Trophoblast cell (in vitro differentiated cells and primary cell): ENCODE measurements around the gene PPM1A.

Experiments
- DNase-seq, 2 donors: peaks; one replicate each; pipeline ENCODE4 v3.0.0-alpha.2; 2016
- H2AFZ ChIP-seq: 2 replicates; pipeline ENCODE4 v1.6.1; 2013; ENCODE audit warnings: low read length, moderate library complexity, mild to moderate bottlenecking; ENCODE audit not compliant: insufficient read depth, poor library complexity
- H2AK5ac ChIP-seq: 2 replicates; pipeline ENCODE4 v1.6.1; 2013; ENCODE audit warnings: mild to moderate bottlenecking, low read length
- H2BK120ac ChIP-seq: 2 replicates; pipeline ENCODE4 v1.6.1; 2013; ENCODE audit warnings: low read length, mild to moderate bottlenecking, moderate library complexity; ENCODE audit not compliant: insufficient read depth, poor library complexity
- H2BK12ac ChIP-seq: 2 replicates; pipeline ENCODE4 v1.6.1; 2013; ENCODE audit warnings: mild to moderate bottlenecking, low read length, moderate library complexity
- H2BK5ac ChIP-seq: 2 replicates; pipeline ENCODE4 v1.6.1; 2013; ENCODE audit warnings: low read length, low read depth, moderate library complexity, mild to moderate bottlenecking; ENCODE audit not compliant: poor library complexity
- H3K14ac ChIP-seq: 2 replicates; pipeline ENCODE4 v1.6.1; 2013; ENCODE audit warnings: mild to moderate bottlenecking, low read length
- H3K18ac ChIP-seq: 2 replicates; pipeline ENCODE4 v1.6.1; 2013; ENCODE audit warnings: mild to moderate bottlenecking, low read length
- H3K23ac ChIP-seq: 2 replicates; pipeline ENCODE4 v1.6.1; 2013; ENCODE audit warnings: low read length
- H3K27ac ChIP-seq: 2 replicates; pipeline ENCODE4 v1.5.1; 2013; ENCODE audit warnings: low read depth, mild to moderate bottlenecking, inconsistent platforms, low read length, moderate library complexity
- H3K27me3 ChIP-seq: 2 replicates; pipeline ENCODE4 v1.6.1; 2013; ENCODE audit warnings: inconsistent platforms, mild to moderate bottlenecking, low read length, moderate library complexity; ENCODE audit not compliant: insufficient read depth
- H3K36me3 ChIP-seq, 2 experiments: 1 replicate in 1 of 2; 2 replicates in 1 of 2; pipeline ENCODE4 v1.6.1; 2013; ENCODE audit warnings: low read length in 2 of 2, mild to moderate bottlenecking in 2 of 2, moderate library complexity in 1 of 2; ENCODE audit not compliant: insufficient read depth in 2 of 2, control insufficient read depth in 1 of 2
- H3K4ac ChIP-seq: 2 replicates; pipeline ENCODE4 v1.6.1; 2013; ENCODE audit warnings: low read depth, mild to moderate bottlenecking, low read length, moderate library complexity
- H3K4me1 ChIP-seq, 2 experiments: 1 replicate in 1 of 2; 2 replicates in 1 of 2; pipeline ENCODE4 v1.6.1; 2013; ENCODE audit warnings: low read length in 2 of 2, mild to moderate bottlenecking in 2 of 2, moderate library complexity in 1 of 2; ENCODE audit not compliant: insufficient read depth in 2 of 2, control insufficient read depth in 1 of 2
- H3K4me2 ChIP-seq: 2 replicates; pipeline ENCODE4 v1.6.1; 2013; ENCODE audit warnings: inconsistent platforms, mild to moderate bottlenecking, low read length, moderate library complexity
- H3K4me3 ChIP-seq: 2 replicates; pipeline ENCODE4 v1.5.1; 2013; ENCODE audit warnings: mild to moderate bottlenecking, low read depth, low read length, inconsistent platforms
- H3K79me1 ChIP-seq: one replicate; pipeline ENCODE4 v1.6.1; 2013; ENCODE audit warnings: low read length
- H3K79me2 ChIP-seq: 2 replicates; pipeline ENCODE4 v1.6.1; 2013; ENCODE audit warnings: low read length, mild to moderate bottlenecking; ENCODE audit not compliant: control insufficient read depth, insufficient read depth, poor library complexity
- H3K9ac ChIP-seq: 2 replicates; pipeline ENCODE4 v1.6.1; 2013; ENCODE audit warnings: mild to moderate bottlenecking, low read length
- H3K9me3 ChIP-seq: 2 replicates; pipeline ENCODE4 v1.6.1; 2013; ENCODE audit warnings: low read depth, mild to moderate bottlenecking, control low read depth, inconsistent platforms, low read length; ENCODE audit not compliant: insufficient read depth
- H4K12ac ChIP-seq: 2 replicates; pipeline ENCODE4 v1.6.1; 2013; ENCODE audit warnings: low read depth, mild to moderate bottlenecking, low read length, moderate library complexity
- H4K8ac ChIP-seq: 2 replicates; pipeline ENCODE4 v1.6.1; 2013; ENCODE audit warnings: low read depth, mild to moderate bottlenecking, low read length, moderate library complexity
- H4K91ac ChIP-seq: one replicate; pipeline ENCODE4 v1.6.1; 2013; ENCODE audit warnings: low read depth, mild to moderate bottlenecking, low read length, moderate library complexity
- WGBS: extraction: QIAGEN DNeasy Blood & Tissue Kit; methylation state at CpG from one replicate; pipeline ENCODE4 v1.1.7; 2013; ENCODE audit warnings: missing lambda C conversion rate; ENCODE audit not compliant: insufficient read length, insufficient coverage; ENCODE audit errors: extremely low coverage; 5-methylcytosine and 5-hydroxymethylcytosine counted together

Gene PPM1A

GRCh38 chr14:60332046-60332399, 83.0 kb downstream of the PPM1A start:
- no peak overlapping the region for H3K23ac ChIP-seq
- H2BK5ac ChIP-seq = no peak overlapping the region
- H3K4ac ChIP-seq = no peak overlapping the region
- no peak overlapping the region for H2AFZ ChIP-seq
- peaks cover 9% of the 10 kb centered on the region for H3K27me3 ChIP-seq
- H3K14ac ChIP-seq = no peak overlapping the region
- H4K8ac ChIP-seq = no peak overlapping the region
- H2BK120ac ChIP-seq = no peak overlapping the region
- no peak overlapping the region for H3K4me2 ChIP-seq
- no peaks in the 10 kb centered on the region for H3K79me2 ChIP-seq
- H3K9me3 ChIP-seq = no peaks in the 10 kb centered on the region
- no peaks in the 10 kb centered on the region for H3K36me3 ChIP-seq
- WGBS = no CpG with 5 or more reads among the region's 2 CpGs
- no peak overlapping the region for H2BK12ac ChIP-seq
- no peaks in the 10 kb centered on the region for H3K79me1 ChIP-seq
- no peak overlapping the region for H2AK5ac ChIP-seq
- H4K12ac ChIP-seq = no peak overlapping the region
- no peak overlapping the region for H3K9ac ChIP-seq
- DNase-seq = no peak
- no peak overlapping the region for H3K4me3 ChIP-seq
- no peak overlapping the region for H3K27ac ChIP-seq
- no peak overlapping the region for H4K91ac ChIP-seq
- H3K4me1 ChIP-seq = peaks cover 3 to 4% of the 10 kb centered on the region in 2 experiments
- H3K18ac ChIP-seq = no peak overlapping the region

GRCh38 chr14:60332869-60333268, 83.8 kb downstream of the PPM1A start:
- no peak overlapping the region for H3K18ac ChIP-seq
- H4K91ac ChIP-seq = no peak overlapping the region
- H3K27ac ChIP-seq = no peak overlapping the region
- no peak overlapping the region for H3K23ac ChIP-seq
- H3K14ac ChIP-seq = no peak overlapping the region
- no peak overlapping the region for H2BK12ac ChIP-seq
- DNase-seq = no peak
- no peak overlapping the region for H4K12ac ChIP-seq
- H3K4me1 ChIP-seq = peaks cover under 1 to 3% of the 10 kb centered on the region in 2 experiments
- H2BK120ac ChIP-seq = no peak overlapping the region
- H3K27me3 ChIP-seq = peaks cover 3% of the 10 kb centered on the region
- no CpG with 5 or more reads among the region's 5 CpGs for WGBS
- H3K36me3 ChIP-seq = no peaks in the 10 kb centered on the region
- H4K8ac ChIP-seq = no peak overlapping the region
- no peak overlapping the region for H3K4ac ChIP-seq
- no peak overlapping the region for H2AK5ac ChIP-seq
- no peaks in the 10 kb centered on the region for H3K79me2 ChIP-seq
- H2AFZ ChIP-seq = no peak overlapping the region
- no peak overlapping the region for H3K4me3 ChIP-seq
- no peaks in the 10 kb centered on the region for H3K9me3 ChIP-seq
- no peaks in the 10 kb centered on the region for H3K79me1 ChIP-seq
- H3K4me2 ChIP-seq = no peak overlapping the region
- H3K9ac ChIP-seq = no peak overlapping the region
- H2BK5ac ChIP-seq = no peak overlapping the region

GRCh38 chr14:60339571-60339970, 90.5 kb downstream of the PPM1A start:
- no peak overlapping the region for H4K8ac ChIP-seq
- no peak for DNase-seq
- H4K12ac ChIP-seq = no peak overlapping the region
- H3K4ac ChIP-seq = no peak overlapping the region
- no peaks in the 10 kb centered on the region for H3K36me3 ChIP-seq
- H2BK12ac ChIP-seq = no peak overlapping the region
- H3K14ac ChIP-seq = no peak overlapping the region
- H2AFZ ChIP-seq = no peak overlapping the region
- H3K79me1 ChIP-seq = no peaks in the 10 kb centered on the region
- no peaks in the 10 kb centered on the region for H3K27me3 ChIP-seq
- H2BK120ac ChIP-seq = no peak overlapping the region
- H3K23ac ChIP-seq = no peak overlapping the region
- no peak overlapping the region for H2AK5ac ChIP-seq
- no peak overlapping the region for H3K18ac ChIP-seq
- H3K9ac ChIP-seq = no peak overlapping the region
- H3K4me2 ChIP-seq = no peak overlapping the region
- no peak overlapping the region for H2BK5ac ChIP-seq
- WGBS = no CpG with 5 or more reads among the region's 2 CpGs
- no peak overlapping the region for H4K91ac ChIP-seq
- no peaks in the 10 kb centered on the region for H3K4me1 ChIP-seq
- no peaks in the 10 kb centered on the region for H3K9me3 ChIP-seq
- H3K27ac ChIP-seq = no peak overlapping the region
- no peaks in the 10 kb centered on the region for H3K79me2 ChIP-seq
- no peak overlapping the region for H3K4me3 ChIP-seq

GRCh38 chr14:60343571-60344071, 94.6 kb downstream of the PPM1A start:
- no peak overlapping the region for H4K91ac ChIP-seq
- H2BK5ac ChIP-seq = no peak overlapping the region
- H3K23ac ChIP-seq = no peak overlapping the region
- H2AK5ac ChIP-seq = no peak overlapping the region
- H2BK120ac ChIP-seq = no peak overlapping the region
- H3K4me3 ChIP-seq = no peak overlapping the region
- no CpG with 5 or more reads among the region's 6 CpGs for WGBS
- no peak overlapping the region for H3K18ac ChIP-seq
- no peaks in the 10 kb centered on the region for H3K79me2 ChIP-seq
- no peak overlapping the region for H3K14ac ChIP-seq
- H3K4me1 ChIP-seq = no peaks in the 10 kb centered on the region
- DNase-seq = no peak
- no peak overlapping the region for H2AFZ ChIP-seq
- H3K9me3 ChIP-seq = no peaks in the 10 kb centered on the region
- H3K27ac ChIP-seq = no peak overlapping the region
- no peaks in the 10 kb centered on the region for H3K79me1 ChIP-seq
- no peak overlapping the region for H2BK12ac ChIP-seq
- H3K4ac ChIP-seq = no peak overlapping the region
- H4K12ac ChIP-seq = no peak overlapping the region
- H3K4me2 ChIP-seq = no peak overlapping the region
- H4K8ac ChIP-seq = no peak overlapping the region
- H3K9ac ChIP-seq = no peak overlapping the region
- no peaks in the 10 kb centered on the region for H3K36me3 ChIP-seq
- H3K27me3 ChIP-seq = no peaks in the 10 kb centered on the region
